ENCODE data around the gene PIEZO2.

DNA sequence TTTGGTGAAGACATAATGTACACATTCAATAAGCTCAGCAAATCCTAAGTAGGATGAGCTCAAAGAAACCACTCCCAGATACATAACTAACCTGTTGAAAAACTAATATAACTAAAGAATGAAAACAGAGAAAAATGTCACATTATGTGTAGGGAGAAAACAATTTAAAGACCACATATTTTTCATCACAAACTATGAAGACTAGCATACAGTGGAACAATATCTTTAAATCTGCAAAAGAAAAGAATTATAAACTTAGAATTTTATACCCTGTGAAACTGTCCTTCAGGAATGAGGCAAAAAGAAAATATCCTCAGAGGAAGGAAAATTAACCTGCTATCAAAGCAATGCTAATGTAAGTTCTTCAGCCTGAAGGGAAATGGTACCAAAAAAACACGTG, 151.5 kb downstream of the PIEZO2 start:
- TF ChIP-seq, protein P1, sequence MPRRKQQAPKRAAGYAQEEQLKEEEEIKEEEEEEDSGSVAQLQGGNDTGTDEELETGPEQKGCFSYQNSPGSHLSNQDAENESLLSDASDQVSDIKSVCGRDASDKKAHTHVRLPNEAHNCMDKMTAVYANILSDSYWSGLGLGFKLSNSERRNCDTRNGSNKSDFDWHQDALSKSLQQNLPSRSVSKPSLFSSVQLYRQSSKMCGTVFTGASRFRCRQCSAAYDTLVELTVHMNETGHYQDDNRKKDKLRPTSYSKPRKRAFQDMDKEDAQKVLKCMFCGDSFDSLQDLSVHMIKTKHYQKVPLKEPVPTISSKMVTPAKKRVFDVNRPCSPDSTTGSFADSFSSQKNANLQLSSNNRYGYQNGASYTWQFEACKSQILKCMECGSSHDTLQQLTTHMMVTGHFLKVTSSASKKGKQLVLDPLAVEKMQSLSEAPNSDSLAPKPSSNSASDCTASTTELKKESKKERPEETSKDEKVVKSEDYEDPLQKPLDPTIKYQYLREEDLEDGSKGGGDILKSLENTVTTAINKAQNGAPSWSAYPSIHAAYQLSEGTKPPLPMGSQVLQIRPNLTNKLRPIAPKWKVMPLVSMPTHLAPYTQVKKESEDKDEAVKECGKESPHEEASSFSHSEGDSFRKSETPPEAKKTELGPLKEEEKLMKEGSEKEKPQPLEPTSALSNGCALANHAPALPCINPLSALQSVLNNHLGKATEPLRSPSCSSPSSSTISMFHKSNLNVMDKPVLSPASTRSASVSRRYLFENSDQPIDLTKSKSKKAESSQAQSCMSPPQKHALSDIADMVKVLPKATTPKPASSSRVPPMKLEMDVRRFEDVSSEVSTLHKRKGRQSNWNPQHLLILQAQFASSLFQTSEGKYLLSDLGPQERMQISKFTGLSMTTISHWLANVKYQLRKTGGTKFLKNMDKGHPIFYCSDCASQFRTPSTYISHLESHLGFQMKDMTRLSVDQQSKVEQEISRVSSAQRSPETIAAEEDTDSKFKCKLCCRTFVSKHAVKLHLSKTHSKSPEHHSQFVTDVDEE (CRISPR knock-in tag; IDR thresholded peaks at IDR 0.05) = no peak
- TF ChIP-seq SNAI2 (CRISPR knock-in tag; IDR thresholded peaks at IDR 0.05) (no peak), ISL1 (CRISPR knock-in tag; IDR thresholded peaks at IDR 0.05) (no peak), ZNF565 (CRISPR knock-in tag; conservative IDR thresholded peaks at IDR 0.05; ENCODE audit: low read depth) (no peak), ZFP30 (CRISPR knock-in tag; IDR thresholded peaks at IDR 0.05) (no peak), ZC3H10 (CRISPR knock-in tag; IDR thresholded peaks at IDR 0.05) (no peak), ZFP3 (CRISPR knock-in tag; IDR thresholded peaks at IDR 0.05) (no peak), PPARA (CRISPR knock-in tag; IDR thresholded peaks at IDR 0.05; ENCODE audit: borderline replicate concordance) (no peak), TCF4 (CRISPR knock-in tag; IDR thresholded peaks at IDR 0.05; ENCODE audit: borderline replicate concordance) (no peak), ZNF70 (CRISPR knock-in tag; IDR thresholded peaks at IDR 0.05) (no peak), RARB (CRISPR knock-in tag; IDR thresholded peaks at IDR 0.05) (no peak)
- TF ChIP-seq, protein P2, sequence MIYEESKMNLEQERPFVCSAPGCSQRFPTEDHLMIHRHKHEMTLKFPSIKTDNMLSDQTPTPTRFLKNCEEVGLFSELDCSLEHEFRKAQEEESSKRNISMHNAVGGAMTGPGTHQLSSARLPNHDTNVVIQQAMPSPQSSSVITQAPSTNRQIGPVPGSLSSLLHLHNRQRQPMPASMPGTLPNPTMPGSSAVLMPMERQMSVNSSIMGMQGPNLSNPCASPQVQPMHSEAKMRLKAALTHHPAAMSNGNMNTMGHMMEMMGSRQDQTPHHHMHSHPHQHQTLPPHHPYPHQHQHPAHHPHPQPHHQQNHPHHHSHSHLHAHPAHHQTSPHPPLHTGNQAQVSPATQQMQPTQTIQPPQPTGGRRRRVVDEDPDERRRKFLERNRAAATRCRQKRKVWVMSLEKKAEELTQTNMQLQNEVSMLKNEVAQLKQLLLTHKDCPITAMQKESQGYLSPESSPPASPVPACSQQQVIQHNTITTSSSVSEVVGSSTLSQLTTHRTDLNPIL (CRISPR knock-in tag; IDR thresholded peaks at IDR 0.05; ENCODE audit: low read depth) = no peak
- TF ChIP-seq, protein P3, sequence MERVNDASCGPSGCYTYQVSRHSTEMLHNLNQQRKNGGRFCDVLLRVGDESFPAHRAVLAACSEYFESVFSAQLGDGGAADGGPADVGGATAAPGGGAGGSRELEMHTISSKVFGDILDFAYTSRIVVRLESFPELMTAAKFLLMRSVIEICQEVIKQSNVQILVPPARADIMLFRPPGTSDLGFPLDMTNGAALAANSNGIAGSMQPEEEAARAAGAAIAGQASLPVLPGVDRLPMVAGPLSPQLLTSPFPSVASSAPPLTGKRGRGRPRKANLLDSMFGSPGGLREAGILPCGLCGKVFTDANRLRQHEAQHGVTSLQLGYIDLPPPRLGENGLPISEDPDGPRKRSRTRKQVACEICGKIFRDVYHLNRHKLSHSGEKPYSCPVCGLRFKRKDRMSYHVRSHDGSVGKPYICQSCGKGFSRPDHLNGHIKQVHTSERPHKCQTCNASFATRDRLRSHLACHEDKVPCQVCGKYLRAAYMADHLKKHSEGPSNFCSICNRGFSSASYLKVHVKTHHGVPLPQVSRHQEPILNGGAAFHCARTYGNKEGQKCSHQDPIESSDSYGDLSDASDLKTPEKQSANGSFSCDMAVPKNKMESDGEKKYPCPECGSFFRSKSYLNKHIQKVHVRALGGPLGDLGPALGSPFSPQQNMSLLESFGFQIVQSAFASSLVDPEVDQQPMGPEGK (CRISPR knock-in tag; IDR thresholded peaks at IDR 0.05; ENCODE audit: borderline replicate concordance) = no peak

All from SK-N-SH treated with all-trans-retinoic acid at 6 μM for 48 hours (cell line).